Measurements from ENCODE around the gene BCL6.

The BCL6 gene

GRCh38 chr3:187769771-187770170 is 24.5 kb upstream of the BCL6 start:
- H3K36me3 ChIP-seq (ENCODE audit: insufficient read depth, low read length), result no peaks in the 10 kb centered on the region
- no peak overlapping the region for H3K9ac ChIP-seq (ENCODE audit: low read depth, low read length, poor library complexity, severe bottlenecking)
- no peaks in the 10 kb centered on the region for H3K79me2 ChIP-seq (ENCODE audit: insufficient read depth, low read length)
- H3K4me3 ChIP-seq (ENCODE audit: low read length, poor library complexity, severe bottlenecking), result no peak overlapping the region
- H3K4me1 ChIP-seq (ENCODE audit: insufficient read depth, low read length, poor library complexity, severe bottlenecking), result peaks cover 15% of the 10 kb centered on the region
- no peak for TF ChIP-seq EZH2phosphoT487 (IDR thresholded peaks at IDR 0.05; ENCODE audit: borderline replicate concordance)
- TF ChIP-seq CTCF (conservative IDR thresholded peaks at IDR 0.05; ENCODE audit: low read length), result no peak
- H3K9me3 ChIP-seq (ENCODE audit: insufficient read depth, low read depth, low read length), result no peaks in the 10 kb centered on the region
- no peaks in the 10 kb centered on the region for H4K20me1 ChIP-seq (ENCODE audit: insufficient read depth, low read length, poor library complexity, severe bottlenecking)
- no peaks in the 10 kb centered on the region for H3K27me3 ChIP-seq (ENCODE audit: insufficient read depth, low read length, poor library complexity, severe bottlenecking)
- no peak overlapping the region for H2AFZ ChIP-seq (ENCODE audit: low read length)
- no peaks in the 10 kb centered on the region for H3K9me2 ChIP-seq (replicated peaks; ENCODE audit: low read depth, low read length)
- H3K4me2 ChIP-seq (ENCODE audit: low read depth, low read length, poor library complexity, severe bottlenecking), result no peak overlapping the region
- no peaks in the 10 kb centered on the region for H3F3A ChIP-seq (ENCODE audit: low read depth)

- TF ChIP-seq EZH2phosphoT487 (IDR thresholded peaks at IDR 0.05; ENCODE audit: borderline replicate concordance) (no peak), CTCF (conservative IDR thresholded peaks at IDR 0.05; ENCODE audit: low read length) (no peak)
- no peak overlapping the region for H3K4me3 ChIP-seq (ENCODE audit: low read length, poor library complexity, severe bottlenecking)
- no peak overlapping the region for H3K9ac ChIP-seq (ENCODE audit: low read depth, low read length, poor library complexity, severe bottlenecking)
- H4K20me1 ChIP-seq (ENCODE audit: insufficient read depth, low read length, poor library complexity, severe bottlenecking), result no peaks in the 10 kb centered on the region
- H3K9me2 ChIP-seq (replicated peaks; ENCODE audit: low read depth, low read length), result no peaks in the 10 kb centered on the region
- no peak overlapping the region for H3K4me2 ChIP-seq (ENCODE audit: low read depth, low read length, poor library complexity, severe bottlenecking)
- no peaks in the 10 kb centered on the region for H3K9me3 ChIP-seq (ENCODE audit: insufficient read depth, low read depth, low read length)
- no peaks in the 10 kb centered on the region for H3K36me3 ChIP-seq (ENCODE audit: insufficient read depth, low read length)
- peaks cover 3% of the 10 kb centered on the region for H3K4me1 ChIP-seq (ENCODE audit: insufficient read depth, low read length, poor library complexity, severe bottlenecking)
- H3F3A ChIP-seq (ENCODE audit: low read depth), result no peaks in the 10 kb centered on the region
- H3K27me3 ChIP-seq (ENCODE audit: insufficient read depth, low read length, poor library complexity, severe bottlenecking), result no peaks in the 10 kb centered on the region
- H2AFZ ChIP-seq (ENCODE audit: low read length), result no peak overlapping the region
- no peaks in the 10 kb centered on the region for H3K79me2 ChIP-seq (ENCODE audit: insufficient read depth, low read length)
Observed at GRCh38 chr3:187767266-187768012, 22.2 kb upstream of the BCL6 start.

DNA sequence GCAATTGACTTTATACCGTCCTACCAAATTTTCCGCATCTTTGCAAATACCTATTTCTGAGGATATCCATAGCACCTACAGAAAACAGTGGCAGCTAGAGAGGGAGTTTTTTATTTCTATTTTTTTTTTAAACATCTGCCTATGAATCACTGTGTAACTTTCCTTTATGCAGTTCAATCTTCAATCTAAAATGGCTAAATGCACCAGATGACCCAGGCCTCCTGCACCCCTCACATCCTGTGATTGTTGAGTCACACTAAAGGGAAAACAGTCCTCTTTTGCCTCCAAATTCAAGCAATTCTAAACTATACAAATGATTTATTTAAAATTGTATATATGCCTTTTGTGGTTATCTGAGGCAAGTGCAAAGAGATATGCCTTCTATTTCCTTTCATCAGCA is 20.1 kb upstream of the BCL6 start:
- no peaks in the 10 kb centered on the region for H3K9me2 ChIP-seq (replicated peaks; ENCODE audit: low read depth, low read length)

More for the DNA sequence above, 20.1 kb upstream of the BCL6 start:
- no peaks in the 10 kb centered on the region for H3K79me2 ChIP-seq (ENCODE audit: insufficient read depth, low read length)
- H3K27me3 ChIP-seq (ENCODE audit: insufficient read depth, low read length, poor library complexity, severe bottlenecking), result no peaks in the 10 kb centered on the region
- no peak overlapping the region for H3K4me2 ChIP-seq (ENCODE audit: low read depth, low read length, poor library complexity, severe bottlenecking)
- TF ChIP-seq EZH2phosphoT487 (IDR thresholded peaks at IDR 0.05; ENCODE audit: borderline replicate concordance) (no peak), CTCF (conservative IDR thresholded peaks at IDR 0.05; ENCODE audit: low read length) (no peak)
- no peaks in the 10 kb centered on the region for H3K36me3 ChIP-seq (ENCODE audit: insufficient read depth, low read length)
- H4K20me1 ChIP-seq (ENCODE audit: insufficient read depth, low read length, poor library complexity, severe bottlenecking), result no peaks in the 10 kb centered on the region
- H3K4me3 ChIP-seq (ENCODE audit: low read length, poor library complexity, severe bottlenecking), result no peak overlapping the region
- H3K9me3 ChIP-seq (ENCODE audit: insufficient read depth, low read depth, low read length), result no peaks in the 10 kb centered on the region
- H3F3A ChIP-seq (ENCODE audit: low read depth), result no peaks in the 10 kb centered on the region
- H3K9ac ChIP-seq (ENCODE audit: low read depth, low read length, poor library complexity, severe bottlenecking), result no peak overlapping the region
- peaks cover 1% of the 10 kb centered on the region for H3K4me1 ChIP-seq (ENCODE audit: insufficient read depth, low read length, poor library complexity, severe bottlenecking)
- no peak overlapping the region for H2AFZ ChIP-seq (ENCODE audit: low read length)
